ENCODE results near the gene EMD.

EMD gene

GRCh38 chrX:154428176-154429171 is 49.4 kb downstream of the EMD start, which contains the start of gene ATP6AP1:
Gene ATP6AP1 (plus strand): TSS chrX:154428677. CDS start chrX:154428693, 16 bp downstream.
- H3K9ac ChIP-seq (ENCODE audit: low read depth, low read length, poor library complexity): peak within 1 kb of the TSS; percentile 98
- no peak within 1 kb of the TSS for H3K27ac ChIP-seq (replicated peaks; ENCODE audit: low read length)
- peaks cover 2 to 25% of the 10 kb centered on the region in 2 donors for H3K36me3 ChIP-seq (replicated peaks in 1 of 2; ENCODE audit: control insufficient read depth in 2 of 2, insufficient read depth in 2 of 2, low read length in 2 of 2)
- no peaks in the 10 kb centered on the region for H3K27me3 ChIP-seq (ENCODE audit: control insufficient read depth in 3 of 3, insufficient read depth in 3 of 3, low read depth in 1 of 3, low read length in 3 of 3)
- H2BK5ac ChIP-seq (ENCODE audit: low read length): peak within 1 kb of the TSS; percentile 75
- H3K14ac ChIP-seq (ENCODE audit: low read length): peak within 1 kb of the TSS; percentile 94
- no CpG with 5 or more reads among the region's 87 CpGs for WGBS, 2 donors (ENCODE audit: extremely low coverage in 2 of 2, insufficient read length in 2 of 2, insufficient replicate concordance in 1 of 2)
- no peak within 1 kb of the TSS for H3K4ac ChIP-seq (ENCODE audit: low read length)
- peaks cover 0 to 6% of the 10 kb centered on the region in 2 donors for H3K4me1 ChIP-seq (ENCODE audit: control insufficient read depth in 2 of 2, insufficient read depth in 1 of 2, low read depth in 1 of 2, low read length in 2 of 2)
- H3K4me3 ChIP-seq (ENCODE audit: low read length in 2 of 2): peak within 1 kb of the TSS; percentile 67 to 91
- peak within 1 kb of the TSS; percentile 95 for H3K18ac ChIP-seq (ENCODE audit: low read length)
- peaks cover 11% of the 10 kb centered on the region for H3K79me1 ChIP-seq (ENCODE audit: low read depth, low read length)
- H2AK5ac ChIP-seq (ENCODE audit: low read depth, low read length): peak within 1 kb of the TSS; percentile 46
- H4K91ac ChIP-seq (ENCODE audit: low read depth, low read length, poor library complexity): no peak within 1 kb of the TSS
- H4K8ac ChIP-seq (ENCODE audit: low read depth, low read length): no peak within 1 kb of the TSS
- H2AFZ ChIP-seq (ENCODE audit: low read length): peak within 1 kb of the TSS; percentile 85
- H2BK120ac ChIP-seq (ENCODE audit: low read depth, low read length): no peak within 1 kb of the TSS
- no peak within 1 kb of the TSS for H2BK12ac ChIP-seq (ENCODE audit: low read length)
- H3K23ac ChIP-seq (ENCODE audit: low read depth, low read length, poor library complexity): peak within 1 kb of the TSS; percentile 55
- no peak within 1 kb of the TSS for H2BK15ac ChIP-seq (ENCODE audit: low read length)
- DNase-seq (ENCODE audit: low spot score): peak; percentile 82
- peak within 1 kb of the TSS; percentile 57 for H3K4me2 ChIP-seq (ENCODE audit: insufficient read depth, low read length, poor library complexity, severe bottlenecking)
- H3K9me3 ChIP-seq (replicated peaks in 1 of 2; ENCODE audit: control insufficient read depth in 2 of 2, insufficient read depth in 1 of 2, low read depth in 1 of 2, low read length in 2 of 2): no peaks in the 10 kb centered on the region

- H3K27me3 ChIP-seq (ENCODE audit: control insufficient read depth in 3 of 3, insufficient read depth in 3 of 3, low read depth in 1 of 3, low read length in 3 of 3): no peaks in the 10 kb centered on the region
- no peak overlapping the region for H2AFZ ChIP-seq (ENCODE audit: low read length)
- no peak overlapping the region for H3K14ac ChIP-seq (ENCODE audit: low read length)
- H3K36me3 ChIP-seq (replicated peaks in 1 of 2; ENCODE audit: control insufficient read depth in 2 of 2, insufficient read depth in 2 of 2, low read length in 2 of 2): peaks cover 7 to 38% of the 10 kb centered on the region in 2 donors
- no peak overlapping the region for H3K9ac ChIP-seq (ENCODE audit: low read depth, low read length, poor library complexity)
- H3K27ac ChIP-seq (replicated peaks; ENCODE audit: low read length): no peak overlapping the region
- no peak overlapping the region for H2BK120ac ChIP-seq (ENCODE audit: low read depth, low read length)
- H2BK5ac ChIP-seq (ENCODE audit: low read length): no peak overlapping the region
- H3K4me3 ChIP-seq (ENCODE audit: low read length in 2 of 2): no peak overlapping the region
- no peak for DNase-seq (ENCODE audit: low spot score)
- H4K91ac ChIP-seq (ENCODE audit: low read depth, low read length, poor library complexity): no peak overlapping the region
- no peak overlapping the region for H2BK15ac ChIP-seq (ENCODE audit: low read length)
- no peak overlapping the region for H3K4me2 ChIP-seq (ENCODE audit: insufficient read depth, low read length, poor library complexity, severe bottlenecking)
- no peak overlapping the region for H3K18ac ChIP-seq (ENCODE audit: low read length)
- H3K23ac ChIP-seq (ENCODE audit: low read depth, low read length, poor library complexity): no peak overlapping the region
- no peak overlapping the region for H2AK5ac ChIP-seq (ENCODE audit: low read depth, low read length)
- H3K4ac ChIP-seq (ENCODE audit: low read length): no peak overlapping the region
- H3K79me1 ChIP-seq (ENCODE audit: low read depth, low read length): peaks cover 11% of the 10 kb centered on the region
- no peak overlapping the region for H2BK12ac ChIP-seq (ENCODE audit: low read length)
- H4K8ac ChIP-seq (ENCODE audit: low read depth, low read length): no peak overlapping the region
- WGBS, 2 donors (ENCODE audit: extremely low coverage in 2 of 2, insufficient read length in 2 of 2, insufficient replicate concordance in 1 of 2): no CpG with 5 or more reads among the region's 2 CpGs
- peaks cover 0 to 6% of the 10 kb centered on the region in 2 donors for H3K4me1 ChIP-seq (ENCODE audit: control insufficient read depth in 2 of 2, insufficient read depth in 1 of 2, low read depth in 1 of 2, low read length in 2 of 2)
- no peaks in the 10 kb centered on the region for H3K9me3 ChIP-seq (replicated peaks in 1 of 2; ENCODE audit: control insufficient read depth in 2 of 2, insufficient read depth in 1 of 2, low read depth in 1 of 2, low read length in 2 of 2)
Observed at GRCh38 chrX:154429711-154430110, 50.6 kb downstream of the EMD start.

- no peak for DNase-seq (ENCODE audit: low spot score)
- Histone ChIP-seq H2BK120ac (ENCODE audit: low read depth, low read length) (no peak overlapping the region), H3K27me3 (ENCODE audit: control insufficient read depth in 3 of 3, insufficient read depth in 3 of 3, low read depth in 1 of 3, low read length in 3 of 3) (no peaks in the 10 kb centered on the region), H4K91ac (ENCODE audit: low read depth, low read length, poor library complexity) (no peak overlapping the region), H3K9me3 (replicated peaks in 1 of 2; ENCODE audit: control insufficient read depth in 2 of 2, insufficient read depth in 1 of 2, low read depth in 1 of 2, low read length in 2 of 2) (no peaks in the 10 kb centered on the region), H3K4me1 (ENCODE audit: control insufficient read depth in 2 of 2, insufficient read depth in 1 of 2, low read depth in 1 of 2, low read length in 2 of 2) (peaks cover 0 to 6% of the 10 kb centered on the region in 2 donors), H2AK5ac (ENCODE audit: low read depth, low read length) (no peak overlapping the region), H3K79me1 (ENCODE audit: low read depth, low read length) (peaks cover 11% of the 10 kb centered on the region), H3K14ac (ENCODE audit: low read length) (no peak overlapping the region), H3K4ac (ENCODE audit: low read length) (no peak overlapping the region), H2BK15ac (ENCODE audit: low read length) (no peak overlapping the region), H3K27ac (replicated peaks; ENCODE audit: low read length) (no peak overlapping the region), H3K4me2 (ENCODE audit: insufficient read depth, low read length, poor library complexity, severe bottlenecking) (no peak overlapping the region), H3K36me3 (replicated peaks in 1 of 2; ENCODE audit: control insufficient read depth in 2 of 2, insufficient read depth in 2 of 2, low read length in 2 of 2) (peaks cover 7 to 45% of the 10 kb centered on the region in 2 donors), H2BK12ac (ENCODE audit: low read length) (no peak overlapping the region), H4K8ac (ENCODE audit: low read depth, low read length) (no peak overlapping the region), H3K9ac (ENCODE audit: low read depth, low read length, poor library complexity) (no peak overlapping the region), H3K18ac (ENCODE audit: low read length) (no peak overlapping the region), H3K23ac (ENCODE audit: low read depth, low read length, poor library complexity) (no peak overlapping the region), H3K4me3 (ENCODE audit: low read length in 2 of 2) (no peak overlapping the region), H2AFZ (ENCODE audit: low read length) (no peak overlapping the region), H2BK5ac (ENCODE audit: low read length) (no peak overlapping the region)
- no CpG with 5 or more reads among the region's 6 CpGs for WGBS, 2 donors (ENCODE audit: extremely low coverage in 2 of 2, insufficient read length in 2 of 2, insufficient replicate concordance in 1 of 2)
Observed at GRCh38 chrX:154430479-154430878, 51.4 kb downstream of the EMD start.

- no peak overlapping the region for H2BK5ac ChIP-seq (ENCODE audit: low read length)
- H3K9me3 ChIP-seq (replicated peaks in 1 of 2; ENCODE audit: control insufficient read depth in 2 of 2, insufficient read depth in 1 of 2, low read depth in 1 of 2, low read length in 2 of 2): no peaks in the 10 kb centered on the region
- no peak overlapping the region for H2BK120ac ChIP-seq (ENCODE audit: low read depth, low read length)
- H3K14ac ChIP-seq (ENCODE audit: low read length): no peak overlapping the region
- H3K4me2 ChIP-seq (ENCODE audit: insufficient read depth, low read length, poor library complexity, severe bottlenecking): no peak overlapping the region
- no peak overlapping the region for H2BK12ac ChIP-seq (ENCODE audit: low read length)
- no peak overlapping the region for H2BK15ac ChIP-seq (ENCODE audit: low read length)
- H3K27me3 ChIP-seq (ENCODE audit: control insufficient read depth in 3 of 3, insufficient read depth in 3 of 3, low read depth in 1 of 3, low read length in 3 of 3): no peaks in the 10 kb centered on the region
- H3K9ac ChIP-seq (ENCODE audit: low read depth, low read length, poor library complexity): no peak overlapping the region
- no CpG with 5 or more reads among the region's 7 CpGs for WGBS, 2 donors (ENCODE audit: extremely low coverage in 2 of 2, insufficient read length in 2 of 2, insufficient replicate concordance in 1 of 2)
- peaks cover 7 to 49% of the 10 kb centered on the region in 2 donors for H3K36me3 ChIP-seq (replicated peaks in 1 of 2; ENCODE audit: control insufficient read depth in 2 of 2, insufficient read depth in 2 of 2, low read length in 2 of 2)
- H4K8ac ChIP-seq (ENCODE audit: low read depth, low read length): no peak overlapping the region
- H3K18ac ChIP-seq (ENCODE audit: low read length): no peak overlapping the region
- H4K91ac ChIP-seq (ENCODE audit: low read depth, low read length, poor library complexity): no peak overlapping the region
- H3K79me1 ChIP-seq (ENCODE audit: low read depth, low read length): peaks cover 11% of the 10 kb centered on the region
- H3K4me3 ChIP-seq (ENCODE audit: low read length in 2 of 2): no peak overlapping the region
- H3K4ac ChIP-seq (ENCODE audit: low read length): no peak overlapping the region
- peaks cover 0 to 6% of the 10 kb centered on the region in 2 donors for H3K4me1 ChIP-seq (ENCODE audit: control insufficient read depth in 2 of 2, insufficient read depth in 1 of 2, low read depth in 1 of 2, low read length in 2 of 2)
- H2AK5ac ChIP-seq (ENCODE audit: low read depth, low read length): no peak overlapping the region
- H2AFZ ChIP-seq (ENCODE audit: low read length): no peak overlapping the region
- DNase-seq (ENCODE audit: low spot score): no peak
- no peak overlapping the region for H3K27ac ChIP-seq (replicated peaks; ENCODE audit: low read length)
- H3K23ac ChIP-seq (ENCODE audit: low read depth, low read length, poor library complexity): no peak overlapping the region
Observed at GRCh38 chrX:154430916-154431315, 51.8 kb downstream of the EMD start.
